Mucosa of stomach (tissue), 1 donor: ENCODE measurements around the gene CUEDC2.
A peak's percentile ranks its signal among the peaks of the same experiment; 100 is the strongest.

Experiments
- H3K27me3 ChIP-seq: one replicate; pipeline ENCODE4 v1.7.0; 2013; ENCODE audit warnings: mild to moderate bottlenecking, low read length; ENCODE audit not compliant: control insufficient read depth, insufficient read depth
- H3K36me3 ChIP-seq: one replicate; pipeline ENCODE4 v1.7.0; 2013; ENCODE audit warnings: low read length; ENCODE audit not compliant: control insufficient read depth, insufficient read depth
- H3K4me1 ChIP-seq: one replicate; pipeline ENCODE4 v1.7.0; 2013; ENCODE audit warnings: mild to moderate bottlenecking, low read length; ENCODE audit not compliant: control insufficient read depth, insufficient read depth
- H3K4me3 ChIP-seq: one replicate; pipeline ENCODE4 v1.7.0; 2013; ENCODE audit warnings: low read length
- H3K9ac ChIP-seq: one replicate; pipeline ENCODE4 v1.7.0; 2013; ENCODE audit warnings: mild to moderate bottlenecking, low read length, moderate library complexity
- H3K9me3 ChIP-seq: one replicate; pipeline ENCODE4 v1.7.0; 2013; ENCODE audit warnings: mild to moderate bottlenecking, low read length, moderate library complexity; ENCODE audit not compliant: control insufficient read depth
- donor health status: Pancreatic carcinoma.

Gene CUEDC2

GRCh38 chr10:102432162-102432950 is at the start of gene CUEDC2:
CUEDC2 (minus strand) TSS chr10:102432574; CDS start chr10:102425188, 7,386 bp downstream.
- H3K9me3 ChIP-seq: no peaks in the 10 kb centered on the region
- peak within 1 kb of the TSS; percentile 86 for H3K9ac ChIP-seq
- H3K4me1 ChIP-seq: peaks cover 9% of the 10 kb centered on the region
- peak within 1 kb of the TSS; percentile 39 for H3K4me3 ChIP-seq
- H3K36me3 ChIP-seq: no peaks in the 10 kb centered on the region
- peaks cover 14% of the 10 kb centered on the region for H3K27me3 ChIP-seq

- Histone ChIP-seq H3K4me3 (no peak overlapping the region), H3K9me3 (no peaks in the 10 kb centered on the region), H3K4me1 (no peaks in the 10 kb centered on the region), H3K27me3 (no peaks in the 10 kb centered on the region), H3K9ac (no peak overlapping the region), H3K36me3 (peaks cover 20% of the 10 kb centered on the region)
Measured at GRCh38 chr10:102480396-102480795, 48.0 kb upstream of the CUEDC2 start.

GRCh38 chr10:102479651-102480050 is 47.3 kb upstream of the CUEDC2 start:
- H3K36me3 ChIP-seq: peaks cover 13% of the 10 kb centered on the region
- H3K9ac ChIP-seq: no peak overlapping the region
- H3K4me3 ChIP-seq: no peak overlapping the region
- H3K4me1 ChIP-seq: no peaks in the 10 kb centered on the region
- no peaks in the 10 kb centered on the region for H3K27me3 ChIP-seq
- H3K9me3 ChIP-seq: no peaks in the 10 kb centered on the region

GRCh38 chr10:102476466-102477141 is 44.2 kb upstream of the CUEDC2 start:
- Histone ChIP-seq H3K9ac (no peak overlapping the region), H3K27me3 (no peaks in the 10 kb centered on the region), H3K9me3 (no peaks in the 10 kb centered on the region), H3K36me3 (peaks cover 2% of the 10 kb centered on the region), H3K4me3 (no peak overlapping the region), H3K4me1 (no peaks in the 10 kb centered on the region)

GRCh38 chr10:102475451-102476040 is 43.2 kb upstream of the CUEDC2 start:
- Histone ChIP-seq H3K4me1 (no peaks in the 10 kb centered on the region), H3K9me3 (no peaks in the 10 kb centered on the region), H3K36me3 (no peaks in the 10 kb centered on the region), H3K27me3 (no peaks in the 10 kb centered on the region), H3K9ac (no peak overlapping the region), H3K4me3 (no peak overlapping the region)

- H3K27me3 ChIP-seq: no peaks in the 10 kb centered on the region
- H3K9ac ChIP-seq: no peak overlapping the region
- no peaks in the 10 kb centered on the region for H3K9me3 ChIP-seq
- no peaks in the 10 kb centered on the region for H3K36me3 ChIP-seq
- no peaks in the 10 kb centered on the region for H3K4me1 ChIP-seq
- H3K4me3 ChIP-seq: no peak overlapping the region
Measured at GRCh38 chr10:102473445-102474331, 41.3 kb upstream of the CUEDC2 start.

- Histone ChIP-seq H3K9ac (no peak overlapping the region), H3K9me3 (no peaks in the 10 kb centered on the region), H3K4me1 (no peaks in the 10 kb centered on the region), H3K36me3 (no peaks in the 10 kb centered on the region), H3K27me3 (no peaks in the 10 kb centered on the region), H3K4me3 (no peak overlapping the region)
Measured at GRCh38 chr10:102470579-102471546, 38.5 kb upstream of the CUEDC2 start.

- Histone ChIP-seq H3K9ac (no peak overlapping the region), H3K36me3 (no peaks in the 10 kb centered on the region), H3K27me3 (no peaks in the 10 kb centered on the region)
Measured at GRCh38 chr10:102468683-102469082, 36.3 kb upstream of the CUEDC2 start.

GRCh38 chr10:102467971-102468438 is 35.6 kb upstream of the CUEDC2 start:
- peak overlapping the region; percentile 62 for H3K4me3 ChIP-seq
- H3K27me3 ChIP-seq: no peaks in the 10 kb centered on the region
- no peaks in the 10 kb centered on the region for H3K36me3 ChIP-seq
- H3K9me3 ChIP-seq: no peaks in the 10 kb centered on the region
- H3K9ac ChIP-seq: peak overlapping the region; percentile 29
- no peaks in the 10 kb centered on the region for H3K4me1 ChIP-seq

More at GRCh38 chr10:102468683-102469082, 36.3 kb upstream of the CUEDC2 start:
- Histone ChIP-seq H3K4me3 (no peak overlapping the region), H3K4me1 (no peaks in the 10 kb centered on the region), H3K9me3 (no peaks in the 10 kb centered on the region)

GRCh38 chr10:102467318-102467717 is 34.9 kb upstream of the CUEDC2 start:
- H3K36me3 ChIP-seq: no peaks in the 10 kb centered on the region
- peak overlapping the region; percentile 29 for H3K9ac ChIP-seq
- H3K4me3 ChIP-seq: no peak overlapping the region
- H3K9me3 ChIP-seq: no peaks in the 10 kb centered on the region
- no peaks in the 10 kb centered on the region for H3K27me3 ChIP-seq
- H3K4me1 ChIP-seq: peaks cover 6% of the 10 kb centered on the region

- Histone ChIP-seq H3K27me3 (no peaks in the 10 kb centered on the region), H3K4me1 (peaks cover 22% of the 10 kb centered on the region), H3K9me3 (no peaks in the 10 kb centered on the region), H3K9ac (no peak overlapping the region), H3K4me3 (no peak overlapping the region), H3K36me3 (no peaks in the 10 kb centered on the region)
Measured at GRCh38 chr10:102465466-102465865, 33.1 kb upstream of the CUEDC2 start.
